HepG2 (cell line): ENCODE data around the gene DRAXIN. TPM values are rescaled to one million over a fixed set of nuclear protein-coding genes. Genes with fewer than 3 reads are reported as not detected.

Experiments
- ATRX ChIP-seq: sonication (generic); formaldehyde crosslinking; IDR thresholded peaks from 2 replicates; pipeline ENCODE4 v1.4.0; 2020; ENCODE audit warnings: missing genetic modification reagents, borderline replicate concordance
- CBX1 ChIP-seq: IDR thresholded peaks from one replicate; pipeline ENCODE4 v1.6.1; 2016; ENCODE audit warnings: antibody characterized with exemption, low read depth
- CCAR2 ChIP-seq: fragments of 200-400 bp; formaldehyde crosslinking; optimal IDR thresholded peaks from 2 replicates; pipeline ENCODE3; 2018; ENCODE audit warnings: low read depth, mild to moderate bottlenecking, low read length, moderate library complexity
- CERS6 ChIP-seq: sonication (generic); formaldehyde crosslinking; IDR thresholded peaks from 2 replicates; pipeline ENCODE4 v1.5.0; 2020; ENCODE audit warnings: missing genetic modification reagents
- HMG20A ChIP-seq: IDR thresholded peaks from 2 replicates; pipeline ENCODE4 v1.6.1; 2016; ENCODE audit warnings: borderline replicate concordance
- JUN ChIP-seq: sonication (generic); formaldehyde crosslinking; IDR thresholded peaks from 2 replicates; pipeline ENCODE4 v1.4.0; 2020; ENCODE audit warnings: mild to moderate bottlenecking, missing genetic modification reagents
- JUNB ChIP-seq: sonication (generic); formaldehyde crosslinking; IDR thresholded peaks from 2 replicates; pipeline ENCODE4 v1.8.0; 2022; ENCODE audit warnings: missing genetic modification reagents, mild to moderate bottlenecking, borderline replicate concordance
- NFKB2 ChIP-seq: sonication (generic); formaldehyde crosslinking; IDR thresholded peaks from 2 replicates; pipeline ENCODE4 v1.4.0; 2020; ENCODE audit warnings: missing genetic modification reagents, borderline replicate concordance
- POLR2AphosphoS2 ChIP-seq: IDR thresholded peaks from 2 replicates; pipeline ENCODE4 v1.6.1; 2011; ENCODE audit warnings: low read depth, low read length, improper control_type of control experiment
- POLR2AphosphoS5 ChIP-seq: IDR thresholded peaks from 2 replicates; pipeline ENCODE4 v1.6.1; 2012; ENCODE audit warnings: low read depth, low read length
- PPARG ChIP-seq: conservative IDR thresholded peaks from 2 replicates; pipeline ENCODE4 v1.6.1; 2016; ENCODE audit warnings: missing biosample characterization, missing genetic modification reagents
- RBM39 ChIP-seq: fragments of 200-400 bp; formaldehyde crosslinking; IDR thresholded peaks from one replicate; pipeline ENCODE4 v1.6.1; 2018; ENCODE audit warnings: antibody characterized with exemption, mild to moderate bottlenecking, low read depth, low read length; ENCODE audit not compliant: poor library complexity, severe bottlenecking
- REL ChIP-seq: sonication (generic); formaldehyde crosslinking; conservative IDR thresholded peaks from 2 replicates; pipeline ENCODE4 v1.8.0; 2022; ENCODE audit warnings: mild to moderate bottlenecking, missing genetic modification reagents, moderate library complexity
- TP53 ChIP-seq: sonication (generic); formaldehyde crosslinking; conservative IDR thresholded peaks from 2 replicates; pipeline ENCODE4 v1.4.0; 2020; ENCODE audit warnings: missing genetic modification reagents
- ZBTB10 ChIP-seq: sonication (generic); formaldehyde crosslinking; IDR thresholded peaks from 2 replicates; pipeline ENCODE4 v1.4.0; 2020; ENCODE audit warnings: missing genetic modification reagents, borderline replicate concordance
- ZHX1 ChIP-seq: sonication (generic); formaldehyde crosslinking; IDR thresholded peaks from 2 replicates; pipeline ENCODE4 v1.8.1; 2022; ENCODE audit warnings: low read depth, mild to moderate bottlenecking, missing genetic modification reagents
- ZKSCAN1 ChIP-seq: fragments of 150-350 bp; IDR thresholded peaks from 2 replicates; pipeline ENCODE4 v1.6.1; 2014; ENCODE audit warnings: low read length
- ZNF234 ChIP-seq: sonication (generic); formaldehyde crosslinking; conservative IDR thresholded peaks from 2 replicates; pipeline ENCODE4 v1.5.1; 2020; ENCODE audit warnings: mild to moderate bottlenecking, missing genetic modification reagents
- ZNF432 ChIP-seq: sonication (generic); formaldehyde crosslinking; IDR thresholded peaks from 2 replicates; pipeline ENCODE4 v1.5.0; 2020; ENCODE audit warnings: missing genetic modification reagents, mild to moderate bottlenecking, borderline replicate concordance
- ZNF576 ChIP-seq: sonication (generic); formaldehyde crosslinking; IDR thresholded peaks from 2 replicates; pipeline ENCODE4 v1.4.0; 2020; ENCODE audit warnings: mild to moderate bottlenecking, missing genetic modification reagents
- polyA plus RNA-seq, 8 experiments: library from polyadenylated mRNA; depleted of rRNA in 3 of 8; stranded (reverse) in 7 of 8; unstranded in 1 of 8; fragments of >200 nt; fragmentation: Illumina TruSeq in 4 of 8; extraction: Trizol in 4 of 8; gene quantifications; 2 replicates each; pipeline versions ENCODE4 v1.2.1 to v1.2.3, GENCODE V29; 2011 to 2016; ENCODE audit warnings: low read depth in 4 of 8, missing spikeins in 1 of 8, mixed read lengths in 1 of 8; ENCODE audit not compliant: insufficient read depth in 1 of 8
- total RNA-seq, 5 experiments: library from RNA; depleted of rRNA; stranded (reverse); fragments of >200 nt; fragmentation: Illumina TruSeq; extraction: Trizol; gene quantifications; 2 replicates each; pipeline ENCODE4 v1.2.3, GENCODE V29; 2016; ENCODE audit warnings: low read depth in 1 of 5
- TF ChIP-seq, protein P1 (sequence below): sonication (generic); formaldehyde crosslinking; IDR thresholded peaks from 2 replicates; pipeline ENCODE4 v1.5.0; 2020; ENCODE audit warnings: mild to moderate bottlenecking, missing genetic modification reagents

DRAXIN gene
- total and polyA plus RNA-seq, 2 of the 13 experiments (the other 11 are each of a cell fraction or from before 2014, with no cell fraction given): 0.02 TPM; not detected in 1

DNA sequence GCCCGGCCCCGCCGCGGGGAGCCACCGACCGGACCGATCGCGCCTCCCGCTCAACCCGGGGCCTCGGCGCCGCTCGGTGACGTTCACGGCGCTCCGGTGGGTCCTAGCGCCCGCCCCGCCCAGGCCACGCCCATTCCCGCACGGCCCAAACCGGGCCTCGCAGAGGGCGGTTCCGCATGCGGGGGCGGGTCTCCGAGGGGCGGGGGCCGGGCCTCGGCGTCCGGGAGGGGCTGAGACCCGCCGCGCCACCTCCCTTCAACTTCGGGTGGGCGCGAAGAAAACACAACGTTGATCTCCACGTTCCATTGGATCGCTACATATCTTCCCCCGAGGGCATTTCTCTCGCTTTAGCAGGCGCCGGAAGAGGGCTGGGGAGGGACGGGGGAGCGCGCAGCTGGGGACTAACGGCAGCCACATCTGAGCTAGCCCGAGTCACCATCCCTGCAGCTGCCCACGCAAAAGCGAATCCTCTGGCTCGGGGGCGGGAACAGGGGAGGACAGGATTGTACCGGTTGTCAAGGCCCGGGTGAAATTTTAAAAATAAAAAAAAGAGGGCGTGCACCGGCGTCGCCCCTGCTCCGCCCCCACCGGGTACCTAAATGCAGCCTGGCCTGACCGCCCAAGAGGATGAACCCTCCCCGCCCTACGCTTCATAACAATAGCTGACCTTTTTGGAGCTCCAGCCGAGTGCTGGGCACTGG is 10.3 kb upstream of the DRAXIN start, which contains the start of gene MAD2L2 (continued):
- TF ChIP-seq PPARG (no peak), ZNF234 (CRISPR knock-in tag) (no peak), ATRX (CRISPR knock-in tag) (no peak), ZNF432 (no peak), HMG20A (CRISPR knock-in tag) (no peak), ZKSCAN1 (no peak), NFKB2 (CRISPR knock-in tag) (no peak), JUN (CRISPR knock-in tag) (0 out of 2 replicates have a peak, but pooled peaks have one; percentile 35), JUNB (CRISPR knock-in tag) (no peak), RBM39 (peak; percentile 40), ZHX1 (CRISPR knock-in tag) (no peak), CCAR2 (no peak), CBX1 (no peak), ZNF576 (CRISPR knock-in tag) (no peak), CERS6 (CRISPR knock-in tag) (no peak), POLR2AphosphoS5 (peak; percentile 57; the same call in 1 of the 2 replicates), ZBTB10 (CRISPR knock-in tag) (no peak), TP53 (CRISPR knock-in tag) (no peak), REL (no peak), POLR2AphosphoS2 (no peak)
- TF ChIP-seq, protein P1, sequence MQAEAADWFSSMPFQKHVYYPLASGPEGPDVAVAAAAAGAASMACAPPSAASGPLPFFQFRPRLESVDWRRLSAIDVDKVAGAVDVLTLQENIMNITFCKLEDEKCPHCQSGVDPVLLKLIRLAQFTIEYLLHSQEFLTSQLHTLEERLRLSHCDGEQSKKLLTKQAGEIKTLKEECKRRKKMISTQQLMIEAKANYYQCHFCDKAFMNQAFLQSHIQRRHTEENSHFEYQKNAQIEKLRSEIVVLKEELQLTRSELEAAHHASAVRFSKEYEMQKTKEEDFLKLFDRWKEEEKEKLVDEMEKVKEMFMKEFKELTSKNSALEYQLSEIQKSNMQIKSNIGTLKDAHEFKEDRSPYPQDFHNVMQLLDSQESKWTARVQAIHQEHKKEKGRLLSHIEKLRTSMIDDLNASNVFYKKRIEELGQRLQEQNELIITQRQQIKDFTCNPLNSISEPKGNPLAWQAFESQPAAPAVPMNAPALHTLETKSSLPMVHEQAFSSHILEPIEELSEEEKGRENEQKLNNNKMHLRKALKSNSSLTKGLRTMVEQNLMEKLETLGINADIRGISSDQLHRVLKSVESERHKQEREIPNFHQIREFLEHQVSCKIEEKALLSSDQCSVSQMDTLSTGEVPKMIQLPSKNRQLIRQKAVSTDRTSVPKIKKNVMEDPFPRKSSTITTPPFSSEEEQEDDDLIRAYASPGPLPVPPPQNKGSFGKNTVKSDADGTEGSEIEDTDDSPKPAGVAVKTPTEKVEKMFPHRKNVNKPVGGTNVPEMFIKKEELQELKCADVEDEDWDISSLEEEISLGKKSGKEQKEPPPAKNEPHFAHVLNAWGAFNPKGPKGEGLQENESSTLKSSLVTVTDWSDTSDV (CRISPR knock-in tag): no peak
